ENCODE measurements around the gene RTN4RL1.

DNA sequence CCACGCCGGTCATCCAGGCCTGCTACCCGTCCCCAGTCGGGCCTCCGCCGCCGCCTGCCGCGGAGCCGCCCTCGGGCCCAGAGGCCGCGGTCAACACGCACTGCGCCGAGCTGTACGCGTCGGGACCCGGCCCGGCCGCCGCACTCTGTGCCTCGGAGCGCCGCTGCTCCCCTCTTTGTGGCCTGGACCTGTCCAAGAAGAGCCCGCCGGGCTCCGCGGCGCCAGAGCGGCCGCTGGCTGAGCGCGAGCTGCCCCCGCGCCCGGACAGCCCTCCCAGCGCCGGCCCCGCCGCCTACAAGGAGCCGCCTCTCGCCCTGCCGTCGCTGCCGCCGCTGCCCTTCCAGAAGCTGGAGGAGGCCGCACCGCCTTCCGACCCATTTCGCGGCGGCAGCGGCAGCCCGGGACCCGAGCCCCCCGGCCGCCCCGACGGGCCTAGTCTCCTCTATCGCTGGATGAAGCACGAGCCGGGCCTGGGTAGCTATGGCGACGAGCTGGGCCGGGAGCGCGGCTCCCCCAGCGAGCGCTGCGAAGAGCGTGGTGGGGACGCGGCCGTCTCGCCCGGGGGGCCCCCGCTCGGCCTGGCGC lies 32.1 kb upstream of the RTN4RL1 start:
- TF ChIP-seq, protein P1, sequence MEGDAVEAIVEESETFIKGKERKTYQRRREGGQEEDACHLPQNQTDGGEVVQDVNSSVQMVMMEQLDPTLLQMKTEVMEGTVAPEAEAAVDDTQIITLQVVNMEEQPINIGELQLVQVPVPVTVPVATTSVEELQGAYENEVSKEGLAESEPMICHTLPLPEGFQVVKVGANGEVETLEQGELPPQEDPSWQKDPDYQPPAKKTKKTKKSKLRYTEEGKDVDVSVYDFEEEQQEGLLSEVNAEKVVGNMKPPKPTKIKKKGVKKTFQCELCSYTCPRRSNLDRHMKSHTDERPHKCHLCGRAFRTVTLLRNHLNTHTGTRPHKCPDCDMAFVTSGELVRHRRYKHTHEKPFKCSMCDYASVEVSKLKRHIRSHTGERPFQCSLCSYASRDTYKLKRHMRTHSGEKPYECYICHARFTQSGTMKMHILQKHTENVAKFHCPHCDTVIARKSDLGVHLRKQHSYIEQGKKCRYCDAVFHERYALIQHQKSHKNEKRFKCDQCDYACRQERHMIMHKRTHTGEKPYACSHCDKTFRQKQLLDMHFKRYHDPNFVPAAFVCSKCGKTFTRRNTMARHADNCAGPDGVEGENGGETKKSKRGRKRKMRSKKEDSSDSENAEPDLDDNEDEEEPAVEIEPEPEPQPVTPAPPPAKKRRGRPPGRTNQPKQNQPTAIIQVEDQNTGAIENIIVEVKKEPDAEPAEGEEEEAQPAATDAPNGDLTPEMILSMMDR (IDR thresholded peaks at IDR 0.05): no peak
- TF ChIP-seq POLR2A (IDR thresholded peaks at IDR 0.05) (no peak), EP300 (IDR thresholded peaks at IDR 0.05) (no peak)

Measured in tibial nerve (tissue), 4 donors.